HL-60/S4 (cell line): ENCODE results near the gene PTCD1.
"Not testable (repeated sequence)": the region's sequence is repeated elsewhere in the genome, so short reads cannot be mapped to it uniquely, and the experiment has no call there.

Experiments
- in situ Hi-C: fragments of 300-500 bp; cut with MboI; formaldehyde crosslinking; loops from 2 replicates; pipeline ENCODE4 v1.14.3; 2022; ENCODE audit warnings: low sequenced_read_pairs

The PTCD1 gene

DNA sequence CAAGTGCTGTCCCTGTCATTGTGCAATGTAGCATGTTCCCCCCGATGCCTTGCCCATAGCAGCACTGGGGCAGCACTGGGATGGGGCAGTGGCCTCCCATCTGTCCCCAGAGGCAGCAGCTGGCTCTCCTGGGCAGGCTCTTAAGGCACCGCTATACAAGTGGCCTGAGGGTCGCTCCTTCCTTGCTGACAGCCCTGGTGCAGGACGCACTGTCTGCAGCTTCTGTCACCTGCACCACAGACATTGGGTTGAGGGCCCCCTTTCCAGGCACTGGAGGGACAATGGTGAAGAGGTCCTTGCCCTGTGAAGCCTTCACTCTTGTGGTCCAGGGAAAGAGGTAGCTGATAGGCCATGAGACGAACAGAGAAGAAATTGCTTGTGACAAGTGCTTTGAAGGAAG, 10.7 kb upstream of the PTCD1 start:
- in situ Hi-C loops, result no loop called here

DNA sequence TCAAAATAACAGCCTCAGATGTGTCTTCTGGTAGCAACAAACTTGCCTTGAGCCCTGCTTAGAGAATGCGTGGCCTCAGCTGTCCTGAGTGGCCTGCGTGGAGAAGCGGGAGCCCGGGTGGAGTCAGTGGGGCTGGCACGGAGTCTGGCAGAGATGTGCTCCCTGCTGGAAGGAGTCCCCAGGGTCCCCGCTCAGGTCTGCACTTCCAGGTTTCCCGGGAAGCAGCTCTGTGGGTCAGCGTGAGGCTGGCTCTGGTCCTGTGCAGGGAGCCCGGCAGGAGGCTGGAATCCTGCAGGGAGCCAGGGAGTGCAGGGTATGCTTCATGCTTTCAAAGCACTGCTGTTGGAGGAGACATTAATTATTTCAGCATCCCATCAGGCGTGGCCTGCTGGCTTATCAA, 10.3 kb upstream of the PTCD1 start:
- in situ Hi-C loops, result no loop called here

DNA sequence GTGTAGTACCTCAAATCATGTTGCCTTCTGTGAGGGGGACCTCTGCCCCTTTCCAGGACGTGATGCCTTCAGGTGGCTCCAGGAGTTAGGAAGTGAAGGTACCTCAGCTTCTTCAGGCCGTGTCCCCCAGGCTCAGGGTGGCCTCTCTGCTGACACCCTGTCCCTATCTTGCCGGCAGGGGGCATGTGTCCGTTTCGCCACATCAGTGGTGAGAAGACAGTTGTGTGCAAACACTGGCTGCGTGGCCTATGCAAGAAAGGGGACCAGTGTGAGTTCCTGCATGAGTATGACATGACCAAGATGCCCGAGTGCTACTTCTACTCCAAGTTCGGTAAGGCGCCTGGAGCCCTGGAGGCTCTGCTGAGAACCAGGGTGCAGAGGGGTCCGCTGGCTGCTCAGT, 9.3 kb upstream of the PTCD1 start:
- in situ Hi-C loops, result no loop called here

DNA sequence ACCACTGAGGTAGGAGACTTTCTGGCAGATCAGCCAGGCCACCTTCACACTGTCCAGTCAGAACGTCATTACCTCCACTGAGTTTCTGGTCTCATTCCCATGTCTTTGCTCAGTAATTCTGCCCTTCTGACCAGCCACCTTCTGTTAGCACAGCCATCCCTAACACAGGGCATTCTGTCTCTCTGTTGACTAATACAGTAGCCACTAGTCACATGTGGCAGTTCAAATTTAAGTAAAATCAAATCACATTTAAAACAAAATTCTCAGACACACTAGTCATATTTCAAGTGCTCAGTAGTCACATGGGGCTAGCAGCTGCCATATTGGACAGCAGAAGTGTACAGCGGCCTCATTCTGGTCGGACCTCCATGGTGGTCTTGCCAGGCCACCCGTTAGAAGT, 7.5 kb upstream of the PTCD1 start:
- in situ Hi-C loops, result no loop called here

DNA sequence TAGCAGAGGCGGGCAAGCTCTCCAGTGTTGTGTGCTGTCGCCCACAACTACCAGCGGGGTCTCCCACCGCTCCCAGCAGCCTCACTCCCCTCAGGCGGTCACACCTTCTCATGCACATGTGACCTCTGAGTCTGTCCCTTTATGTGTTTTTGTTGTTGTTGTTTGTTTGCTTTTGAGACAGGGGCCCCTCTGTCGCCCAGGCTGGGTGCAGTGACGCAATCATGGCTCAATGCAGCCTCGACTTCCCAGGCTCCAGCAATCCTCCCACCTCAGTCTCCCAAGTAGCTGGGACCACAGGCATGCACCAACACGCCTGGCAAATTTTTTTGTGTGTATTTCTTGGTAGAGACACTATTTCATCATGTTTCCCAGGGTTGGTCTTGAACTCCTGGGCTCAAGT, 1.6 kb upstream of the PTCD1 start:
- in situ Hi-C loops, result no loop called here

DNA sequence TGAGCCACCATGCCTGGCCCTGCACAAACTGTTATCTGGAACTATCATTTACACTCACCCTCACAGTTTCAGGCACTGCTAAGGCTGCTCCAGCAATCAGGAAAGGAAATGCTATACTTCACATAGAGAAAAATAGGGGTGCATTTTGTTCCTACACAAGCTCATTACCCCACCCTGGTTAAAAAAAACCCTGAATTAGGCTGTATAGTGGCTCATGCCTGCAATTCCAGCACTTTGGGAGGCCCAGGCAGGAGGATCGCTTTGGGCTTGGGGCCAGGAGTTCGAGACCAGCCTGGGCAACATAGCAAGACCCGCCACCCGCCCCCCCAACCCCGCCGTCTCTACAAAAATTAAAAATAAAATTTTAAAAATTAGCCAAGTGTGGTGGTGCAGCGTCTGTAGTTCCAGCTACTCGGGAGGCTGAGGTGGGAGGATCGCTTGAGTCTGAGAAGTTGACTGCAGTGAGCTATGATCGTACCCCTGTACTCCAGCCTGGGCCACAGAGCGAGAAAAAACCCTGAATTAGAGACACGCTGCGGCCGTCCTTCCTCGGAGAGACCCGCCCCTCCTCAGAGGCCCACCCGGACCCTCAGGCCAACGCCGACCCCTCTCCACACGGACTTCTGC, 539 bp downstream of the PTCD1 start:
- in situ Hi-C loops, result no loop called here

DNA sequence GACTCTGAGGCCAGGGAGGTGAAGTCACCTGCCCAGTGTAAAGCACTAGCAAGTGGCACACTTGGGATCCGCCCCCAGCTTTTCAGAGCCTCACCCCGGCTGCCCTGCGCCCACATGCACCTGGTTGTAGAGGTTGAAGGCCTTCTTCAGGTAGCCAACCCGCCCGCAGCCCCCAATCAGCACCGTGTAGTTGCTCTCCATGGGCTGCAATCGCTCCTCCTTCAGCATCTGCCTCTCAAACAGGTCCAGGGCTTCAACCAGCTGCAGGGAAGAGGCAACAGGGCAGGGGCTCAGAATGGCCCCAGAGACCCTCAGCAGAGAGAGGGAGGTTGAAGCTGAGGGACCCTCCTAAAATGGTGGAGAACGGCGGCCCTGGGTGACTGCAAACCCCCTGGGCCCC, 5.4 kb downstream of the PTCD1 start:
- in situ Hi-C loops, result no loop called here

DNA sequence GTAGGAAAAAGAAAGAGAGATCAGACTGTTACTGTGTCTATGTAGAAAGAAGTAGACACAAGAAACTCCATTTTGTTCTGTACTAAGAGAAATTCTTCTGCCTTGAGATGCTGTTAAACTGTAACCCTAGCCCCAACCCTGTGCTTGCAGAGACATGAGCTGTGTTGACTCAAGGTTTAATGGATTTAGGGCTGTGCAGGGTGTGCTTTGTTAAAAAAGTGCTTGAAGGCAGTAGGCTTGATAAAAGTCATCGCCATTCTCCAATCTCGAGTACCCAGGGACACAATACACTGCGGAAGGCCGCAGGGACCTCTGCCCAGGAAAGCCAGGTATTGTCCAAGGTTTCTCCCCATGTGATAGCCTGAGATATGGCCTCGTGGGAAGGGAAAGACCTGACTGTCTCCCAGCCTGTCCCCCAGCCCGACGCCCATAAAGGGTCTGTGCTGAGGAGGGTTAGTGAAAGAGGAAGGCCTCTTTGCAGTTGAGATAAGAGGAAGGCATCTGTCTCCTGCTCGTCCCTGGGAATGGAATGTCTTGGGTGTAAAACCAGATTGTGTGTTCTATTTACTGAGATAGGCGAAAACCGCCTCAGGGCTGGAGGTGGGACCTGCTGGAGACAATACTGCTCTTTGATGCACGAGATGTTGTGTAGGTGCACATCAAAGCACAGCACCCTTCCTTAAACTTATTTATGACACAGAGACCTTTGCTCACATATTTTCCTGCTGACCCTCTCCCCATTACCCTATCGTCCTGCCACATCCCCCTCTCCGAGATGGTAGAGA, 6.7 kb downstream of the PTCD1 start:
- in situ Hi-C loops, result not testable (repeated sequence)

DNA sequence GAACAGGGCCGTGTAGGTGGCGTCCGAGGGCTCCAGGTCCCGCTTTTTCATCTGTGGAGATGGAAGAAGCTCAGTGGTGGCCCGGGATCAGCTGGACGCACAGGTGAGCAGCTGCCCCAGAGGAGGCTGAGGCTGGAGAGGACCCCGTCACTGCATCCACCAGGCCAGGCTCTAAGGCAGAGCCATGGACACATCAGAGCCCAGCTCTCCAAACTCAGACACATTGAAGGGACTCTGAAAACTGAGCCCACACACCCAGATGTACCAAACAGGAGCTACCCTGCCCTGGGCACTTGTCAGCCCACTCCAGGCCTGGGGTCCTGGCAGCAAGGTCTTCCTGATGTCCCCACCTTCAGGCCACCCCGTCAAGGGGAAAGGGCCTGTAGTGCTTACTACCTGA, 8.8 kb downstream of the PTCD1 start:
- in situ Hi-C loops, result no loop called here

DNA sequence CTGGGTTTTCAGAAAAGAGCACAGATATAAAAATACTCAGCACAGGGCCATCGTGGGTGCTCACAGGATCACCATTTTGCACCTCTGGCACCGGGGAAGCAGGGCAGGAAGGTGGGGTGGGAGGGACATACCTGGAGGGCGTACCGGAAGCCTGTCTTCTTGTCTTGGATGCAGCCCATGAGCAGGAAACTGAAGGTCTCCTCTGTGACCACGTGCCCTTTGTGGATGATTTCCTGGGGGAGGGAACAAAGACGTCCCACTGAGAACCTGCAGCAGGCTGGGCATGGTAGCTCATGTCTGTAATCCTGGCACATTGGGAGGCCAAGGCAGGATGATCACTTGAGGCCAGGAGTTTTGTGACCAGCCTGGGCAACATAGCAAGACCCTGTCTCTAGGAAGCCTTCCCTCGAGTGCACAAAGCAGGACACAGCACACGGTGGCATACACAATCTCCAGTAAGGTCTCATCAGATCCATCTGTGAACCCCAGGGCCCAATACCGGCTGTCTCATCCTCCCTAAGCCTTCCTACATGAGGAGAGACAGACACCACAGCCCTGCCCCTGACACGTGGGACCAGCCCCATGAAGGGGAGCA, 9.5 kb downstream of the PTCD1 start:
- in situ Hi-C loops, result no loop called here

DNA sequence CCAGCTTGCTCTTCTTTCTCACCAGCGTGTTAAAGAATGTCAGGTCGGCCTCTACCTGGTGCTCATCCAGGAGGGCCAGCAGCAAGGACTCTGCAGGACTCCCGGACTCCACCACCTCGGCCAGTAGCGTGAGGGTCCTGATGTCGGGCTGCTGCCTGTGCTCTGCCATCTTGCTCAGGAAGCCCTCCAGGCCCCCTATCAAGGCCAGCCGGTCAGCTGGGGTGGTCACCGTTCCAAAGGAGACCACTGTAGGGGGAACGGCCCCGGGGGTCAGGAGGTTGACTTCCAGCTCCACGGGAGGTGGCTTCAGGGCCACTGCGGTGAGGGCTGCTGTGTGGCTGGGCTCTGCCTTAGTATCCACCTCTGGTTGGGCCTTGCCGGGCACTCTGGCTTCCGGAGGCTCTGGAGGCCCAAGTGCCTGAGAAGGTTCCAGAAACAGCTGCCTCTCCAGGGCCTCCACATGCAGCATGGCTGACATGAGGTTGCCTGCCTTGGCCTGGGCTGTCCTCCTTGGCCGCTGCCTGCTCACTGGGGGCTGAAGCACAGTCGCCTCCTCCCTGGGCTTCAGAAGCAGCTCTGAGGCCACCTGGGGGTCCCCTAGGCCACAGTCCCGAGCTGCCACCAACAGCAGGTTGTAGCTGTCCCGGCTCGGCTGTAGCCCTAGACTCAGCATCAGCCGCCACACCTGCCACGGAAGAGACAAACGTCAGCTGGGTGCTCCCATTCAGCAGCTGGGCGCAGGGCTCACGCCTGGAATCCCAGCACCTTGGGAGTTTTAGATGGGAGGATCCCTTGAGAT, 13.5 kb downstream of the PTCD1 start:
- in situ Hi-C loops, result no loop called here

DNA sequence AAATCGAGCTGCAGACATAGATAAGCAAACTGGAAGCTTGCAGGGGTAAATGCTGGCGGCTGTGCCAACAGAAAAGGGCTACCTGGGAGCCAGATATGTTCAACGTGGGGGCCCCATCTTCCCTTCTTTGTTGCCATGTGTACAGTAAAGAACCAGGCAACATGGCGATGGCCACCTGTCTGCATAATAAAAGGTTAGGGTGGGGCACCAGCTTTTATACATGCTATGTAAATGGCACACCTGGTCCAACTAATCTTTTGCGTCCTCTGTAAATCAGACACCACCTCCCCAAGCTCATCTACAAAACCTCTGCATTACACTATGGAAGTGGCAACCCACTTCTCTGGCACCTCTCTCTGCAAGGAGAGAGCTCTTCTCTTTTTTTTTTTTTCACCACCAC, 16.0 kb downstream of the PTCD1 start:
- in situ Hi-C loops, result no loop called here

DNA sequence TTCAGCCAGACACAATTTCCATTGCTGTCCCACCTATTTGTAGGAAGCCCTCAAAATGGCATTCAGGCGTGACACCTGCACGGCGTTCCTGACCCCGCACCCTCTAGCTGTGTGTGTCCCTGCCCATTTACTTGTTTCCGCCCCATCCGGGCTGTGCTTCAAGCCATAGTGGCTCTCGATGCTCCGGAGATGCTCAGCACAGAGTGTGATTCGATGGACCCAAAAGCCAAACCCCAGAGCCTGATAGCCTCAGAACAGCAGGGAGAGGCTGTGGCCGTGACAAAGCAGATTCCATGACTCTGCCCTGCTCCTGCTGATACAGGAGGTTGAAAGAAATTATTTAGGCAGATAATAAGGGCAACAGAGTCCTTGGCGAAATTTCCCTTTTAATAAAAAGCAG, 16.4 kb downstream of the PTCD1 start:
- in situ Hi-C loops, result no loop called here

DNA sequence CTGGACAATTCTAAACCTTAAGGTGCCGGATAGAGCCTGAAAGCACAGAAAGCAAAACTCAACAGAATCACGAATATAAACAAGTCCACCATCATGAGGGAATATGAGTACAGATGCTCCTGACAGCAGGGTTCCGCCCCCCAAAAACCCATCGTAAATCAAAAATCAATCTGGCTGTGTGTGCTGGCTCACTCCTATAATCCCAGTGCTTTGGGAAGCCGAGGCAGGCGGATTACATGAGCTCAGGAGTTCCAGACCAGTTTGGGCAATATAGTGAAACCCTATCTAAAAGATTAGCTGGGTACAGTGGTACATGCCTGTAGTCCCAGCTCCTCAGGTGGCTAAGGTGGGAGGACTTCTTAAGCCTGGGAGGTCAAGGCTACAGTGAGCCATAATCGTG, 17.6 kb downstream of the PTCD1 start:
- in situ Hi-C loops, result no loop called here

DNA sequence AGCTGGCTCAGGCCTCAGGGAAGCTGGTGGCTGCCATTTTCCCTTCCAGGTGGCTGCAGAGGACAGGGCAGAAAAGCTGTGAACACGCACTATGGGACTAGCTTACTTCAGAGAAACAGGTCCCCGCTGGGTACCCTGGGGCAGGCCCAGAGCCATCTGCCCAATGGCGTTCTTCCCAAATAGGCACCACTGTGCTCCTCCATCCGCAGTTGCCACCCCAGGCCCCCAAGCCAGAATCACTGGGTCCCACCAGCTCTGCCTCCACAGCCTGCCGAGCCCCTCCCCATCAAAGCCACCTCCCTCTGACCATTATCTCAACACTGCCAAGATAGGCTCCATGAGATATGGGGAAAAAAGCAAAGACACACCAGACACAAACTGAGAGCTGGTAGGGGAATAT, 18.4 kb downstream of the PTCD1 start:
- in situ Hi-C loops, result no loop called here

DNA sequence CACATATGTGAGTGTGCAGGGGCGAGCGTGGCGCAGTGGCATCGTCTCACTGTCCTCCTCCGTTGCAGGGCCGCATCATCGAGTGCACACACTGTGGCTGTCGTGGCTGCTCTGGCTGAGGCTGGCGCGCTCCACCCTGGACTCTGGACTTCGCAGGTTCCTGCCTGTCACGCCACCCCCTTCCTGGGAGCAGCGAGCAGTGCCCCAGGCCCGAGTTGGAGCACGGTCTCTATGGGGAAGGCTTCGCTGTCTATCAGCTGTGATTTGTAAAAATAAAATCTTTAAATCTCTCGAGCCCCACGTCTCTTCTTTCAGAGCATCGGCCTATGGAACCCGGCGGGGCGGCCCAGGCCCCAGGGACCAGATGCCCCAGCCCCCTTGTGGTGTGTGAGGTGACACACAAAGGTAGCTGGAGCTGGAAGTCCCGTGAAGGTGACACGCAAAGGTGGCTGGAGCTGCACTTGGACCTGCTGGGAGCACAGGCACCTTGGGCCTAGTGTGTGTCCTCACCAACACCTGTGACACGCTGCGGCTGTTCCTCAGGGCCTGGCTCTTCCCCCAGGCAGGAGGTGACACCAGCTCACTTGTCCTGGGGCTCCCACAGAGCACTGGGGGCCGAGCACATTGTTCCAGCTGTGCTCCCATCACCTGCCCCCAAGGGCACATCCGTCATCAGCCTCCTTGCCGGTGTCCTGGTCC, 19.1 kb downstream of the PTCD1 start:
- in situ Hi-C loops, result no loop called here

DNA sequence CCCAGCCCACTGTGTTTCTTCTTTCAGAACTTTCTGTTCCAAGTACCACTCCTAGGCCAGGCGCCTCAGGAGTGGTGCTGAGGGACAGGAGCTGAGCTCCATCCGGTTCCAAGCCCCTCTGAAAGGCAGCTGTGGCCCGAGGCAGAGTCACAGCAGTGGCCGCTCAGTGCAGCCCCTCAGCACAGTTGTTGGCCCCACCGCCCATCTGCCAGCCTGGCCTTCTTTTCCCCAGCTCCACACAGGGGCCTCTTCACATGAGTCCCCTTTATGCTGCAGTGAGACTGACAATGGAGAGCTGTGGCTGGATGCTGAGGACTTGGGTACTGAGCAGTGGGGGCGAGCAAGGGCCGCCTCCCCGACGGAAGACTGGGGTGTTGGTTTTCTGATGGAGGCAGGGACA, 20.3 kb downstream of the PTCD1 start:
- in situ Hi-C loops, result no loop called here

DNA sequence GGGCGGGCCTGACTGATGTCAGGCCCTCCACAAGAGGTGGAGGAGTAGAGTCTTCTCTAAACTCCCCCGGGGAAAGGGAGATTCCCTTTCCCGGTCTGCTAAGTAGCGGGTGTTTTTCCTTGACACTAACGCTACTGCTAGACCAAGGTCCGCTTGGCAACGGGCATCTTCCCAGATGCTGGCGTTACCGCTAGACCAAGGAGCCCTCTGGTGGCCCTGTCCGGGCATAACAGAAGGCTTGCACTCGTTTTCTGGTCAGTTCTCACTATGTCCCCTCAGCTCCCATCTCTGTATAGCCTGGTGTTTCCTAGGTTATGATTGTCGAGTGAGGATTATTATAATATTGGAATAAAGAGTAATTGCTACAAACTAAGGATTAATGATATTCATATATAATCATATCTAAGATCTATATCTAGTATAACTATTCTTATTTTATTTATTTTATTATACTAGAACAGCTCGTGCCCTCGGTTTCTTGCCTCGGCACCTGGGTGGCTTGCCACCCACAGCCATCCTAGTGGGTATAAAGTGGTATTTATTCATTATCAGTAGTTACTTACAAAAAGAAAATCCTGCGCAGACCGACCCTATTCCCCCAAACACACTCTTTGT, 23.0 kb downstream of the PTCD1 start:
- in situ Hi-C loops, result not testable (repeated sequence)

DNA sequence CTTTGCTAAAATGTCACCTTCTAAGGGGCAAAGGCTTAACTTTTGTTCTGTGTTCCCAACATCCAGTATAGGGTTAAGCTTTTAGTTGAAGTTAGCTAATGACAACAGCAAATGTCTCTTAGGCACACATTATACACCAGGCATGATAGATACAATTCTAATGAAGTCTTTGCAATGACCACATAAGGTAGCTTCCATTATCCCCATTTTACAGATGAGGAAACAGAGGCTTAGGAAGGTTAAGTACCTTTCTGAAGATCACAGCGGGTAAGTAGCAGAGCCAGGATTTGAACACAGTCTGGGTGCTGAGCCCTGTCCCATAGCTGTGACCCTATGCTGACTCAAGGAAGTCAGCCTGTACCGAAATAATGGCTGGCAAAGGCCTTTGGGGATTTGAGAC, 28.0 kb downstream of the PTCD1 start:
- in situ Hi-C loops, result no loop called here

DNA sequence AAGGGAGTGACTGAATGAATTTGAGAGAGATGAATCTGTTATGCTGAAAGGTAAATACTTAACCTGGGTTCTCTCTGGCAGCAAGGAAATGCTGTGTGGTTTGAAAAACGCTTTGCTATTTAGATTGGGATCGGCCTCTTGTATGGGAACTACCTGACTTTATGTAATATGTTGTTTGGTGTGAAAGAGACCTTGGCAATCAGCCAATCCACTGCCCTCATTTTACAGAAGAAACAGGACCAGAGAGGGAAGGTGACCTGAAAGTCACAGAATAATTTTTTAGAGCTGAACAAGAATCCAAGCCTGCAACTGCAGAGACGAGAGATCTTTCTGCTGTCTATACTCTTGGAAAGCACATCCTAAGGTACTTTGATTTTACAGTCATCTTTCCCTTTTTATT, 28.8 kb downstream of the PTCD1 start:
- in situ Hi-C loops, result no loop called here

DNA sequence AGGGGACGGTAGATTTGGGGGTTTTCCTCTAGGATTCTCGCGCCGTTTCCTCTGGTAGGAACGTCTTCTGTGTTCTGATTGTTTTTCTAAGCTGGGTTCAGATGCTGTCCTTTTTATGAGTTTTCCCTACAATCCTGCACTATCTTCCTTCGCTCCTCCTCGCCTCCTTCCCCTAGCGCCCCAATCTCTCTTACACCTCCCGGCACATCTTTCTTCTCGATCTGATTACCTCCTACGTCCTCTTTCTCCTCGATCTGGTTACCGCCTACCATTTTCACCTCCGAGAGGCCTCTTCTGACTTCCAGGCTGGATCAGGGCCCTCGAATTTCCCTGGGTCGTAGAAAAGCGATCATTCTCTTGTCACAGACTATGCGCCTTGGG, 29.4 kb downstream of the PTCD1 start:
- in situ Hi-C loops, result no loop called here
